HG02885 (cell line): ENCODE results near the gene PIRT.
"Not testable (repeated sequence)": the region's sequence is repeated elsewhere in the genome, so short reads cannot be mapped to it uniquely, and the experiment has no call there.

Experiments used
- ATAC-seq: cut with Tn5 transposase; IDR thresholded peaks from one replicate; pipeline ENCODE4 v1.9.1; 2021; ENCODE audit warnings: mild to moderate bottlenecking; ENCODE audit not compliant: unreplicated experiment, poor library complexity

PIRT gene

GRCh38 chr17:10837921-10838320 is at the start of gene PIRT:
Gene PIRT (minus strand): TSS chr17:10838087. CDS start chr17:10825645, 12,442 bp downstream.
- no peak for ATAC-seq

DNA sequence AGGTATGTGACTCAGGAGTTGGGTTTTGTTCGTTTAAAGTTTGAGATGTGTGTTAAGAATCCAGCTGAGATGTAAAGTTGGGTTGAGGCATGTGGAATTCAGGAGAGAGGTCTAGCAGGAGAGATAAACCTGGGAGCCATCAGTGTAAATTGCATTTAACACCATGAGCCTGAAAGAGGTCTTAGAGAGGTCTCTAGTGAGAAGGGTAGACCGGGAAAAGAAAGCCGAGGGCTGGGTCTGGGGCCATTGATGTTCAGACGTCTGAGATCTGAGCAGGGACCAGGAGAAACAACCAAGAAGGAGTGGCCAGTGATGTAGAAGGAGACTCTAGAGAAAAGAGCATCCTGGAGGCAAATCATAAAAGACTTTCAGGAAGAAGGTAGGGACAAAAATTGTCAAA is 44.1 kb upstream of the PIRT start:
- ATAC-seq, result no peak

DNA sequence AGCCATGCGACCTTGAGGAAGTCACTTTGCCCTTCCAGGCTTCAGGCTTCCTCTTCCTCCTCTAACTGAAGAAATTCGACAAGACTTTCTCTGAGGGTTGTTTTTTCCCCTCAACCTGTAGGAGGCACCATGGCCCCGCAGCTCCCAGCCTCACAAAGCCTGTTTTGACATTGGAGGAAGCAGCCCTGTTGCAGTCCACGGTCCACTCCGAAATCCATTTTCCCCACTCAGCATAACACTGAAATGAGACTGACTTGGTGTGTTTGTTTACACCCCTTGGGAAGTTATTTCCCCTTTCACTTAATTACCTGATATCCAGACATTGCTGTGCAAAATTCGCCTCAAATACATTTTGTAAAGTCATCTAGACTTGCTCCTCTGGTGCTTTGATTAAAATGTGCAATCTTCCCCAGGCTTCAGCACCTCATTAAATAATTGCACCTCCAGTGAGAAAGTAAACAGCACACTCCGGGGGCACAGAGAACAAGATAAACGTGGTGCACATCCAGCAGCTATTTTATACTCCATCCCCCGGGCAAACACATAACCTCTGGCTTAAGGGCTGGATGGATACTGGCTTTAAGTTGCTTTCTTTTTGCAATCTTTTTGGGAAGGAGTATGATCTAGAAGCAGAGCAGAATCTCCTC is 41.4 kb upstream of the PIRT start:
- ATAC-seq, result no peak

DNA sequence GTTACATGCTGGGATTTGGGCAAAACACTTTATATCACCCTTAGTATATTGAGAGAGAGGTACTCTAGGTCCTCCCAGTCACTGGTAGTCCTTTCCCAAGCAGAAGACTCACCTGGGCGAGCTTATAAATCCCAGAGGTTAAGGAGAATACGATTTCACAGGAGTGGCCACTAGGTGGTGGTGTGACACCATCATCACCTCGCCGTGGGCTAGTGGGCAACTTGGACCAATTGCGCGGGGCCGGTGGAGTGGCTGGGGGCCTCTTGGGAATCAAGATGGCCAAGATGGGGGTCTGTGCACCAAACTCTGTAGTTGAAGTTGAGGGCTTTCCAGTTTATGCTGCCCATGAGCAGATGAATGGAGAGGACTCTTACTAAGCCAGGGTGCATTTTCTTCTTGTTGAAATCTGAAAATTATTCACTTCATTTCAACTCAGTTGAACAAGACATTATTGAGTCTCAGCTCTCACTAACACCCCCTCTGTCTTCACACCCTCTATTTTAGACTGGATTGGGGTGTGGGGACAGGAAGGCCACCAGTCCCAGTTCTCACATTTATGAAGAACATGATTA is 38.2 kb upstream of the PIRT start:
- peak; percentile 57 for ATAC-seq

GRCh38 chr17:10875430-10875851 is 37.6 kb upstream of the PIRT start:
- no peak for ATAC-seq

DNA sequence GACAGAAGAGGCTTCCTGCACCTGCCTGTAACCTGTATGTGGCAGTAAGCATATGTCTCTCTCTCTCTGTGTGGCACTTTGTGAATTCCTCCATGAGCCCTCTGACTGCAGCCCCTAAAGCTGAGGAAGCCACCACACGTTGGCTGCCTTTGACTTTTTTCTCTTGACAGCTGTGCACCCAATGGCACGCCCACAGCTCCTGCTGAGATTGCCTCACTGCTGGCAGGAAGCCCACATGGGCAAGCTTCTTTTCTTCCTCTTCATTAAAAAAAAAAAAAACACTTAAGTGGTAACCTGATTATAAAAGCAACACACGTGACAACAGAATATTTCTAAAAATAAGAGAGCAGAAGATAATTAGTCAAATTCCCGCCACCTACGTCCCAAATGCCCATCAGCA is 34.0 kb upstream of the PIRT start:
- no peak for ATAC-seq

DNA sequence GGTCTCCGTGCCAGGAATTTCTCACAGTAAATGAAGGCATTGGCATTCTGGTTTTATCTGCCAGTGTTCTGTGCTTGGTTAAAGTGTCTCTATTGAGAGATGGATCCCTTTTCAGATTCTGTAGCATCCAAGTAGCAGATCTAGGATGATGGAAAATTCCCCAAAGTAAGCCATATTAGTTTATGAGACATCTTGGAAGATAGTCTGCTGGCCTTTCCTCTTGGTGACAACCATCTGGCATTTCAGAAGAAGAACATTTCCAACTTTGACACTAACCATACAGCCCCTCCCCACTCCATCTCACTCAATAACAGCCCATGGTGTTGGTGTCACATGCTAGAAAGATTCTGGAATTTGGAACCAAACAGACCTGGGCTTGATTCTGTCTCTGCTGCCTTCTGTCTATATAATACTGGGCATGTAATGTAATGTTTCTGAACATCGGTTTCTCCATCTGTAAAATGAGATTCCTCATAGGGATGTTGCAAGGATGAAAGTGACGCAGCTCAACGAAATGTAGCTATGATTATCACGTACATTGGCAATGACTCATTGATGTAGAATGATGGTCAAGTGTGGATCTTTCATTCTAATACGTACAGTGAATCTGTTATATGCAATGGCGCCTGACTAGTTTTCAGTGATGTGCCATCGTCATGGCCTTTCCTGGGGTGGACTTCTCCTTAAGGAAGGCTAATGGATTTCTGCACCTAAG is 32.6 kb upstream of the PIRT start:
- no peak for ATAC-seq

- ATAC-seq, result not testable (repeated sequence)
Observed at GRCh38 chr17:10868744-10869143, 30.9 kb upstream of the PIRT start.

- ATAC-seq, result no peak
Observed at GRCh38 chr17:10859051-10859450, 21.2 kb upstream of the PIRT start.

- ATAC-seq, result no peak
Observed at GRCh38 chr17:10857976-10858375, 20.1 kb upstream of the PIRT start.

GRCh38 chr17:10846636-10847035 is 8.7 kb upstream of the PIRT start:
- ATAC-seq, result not testable (repeated sequence)

DNA sequence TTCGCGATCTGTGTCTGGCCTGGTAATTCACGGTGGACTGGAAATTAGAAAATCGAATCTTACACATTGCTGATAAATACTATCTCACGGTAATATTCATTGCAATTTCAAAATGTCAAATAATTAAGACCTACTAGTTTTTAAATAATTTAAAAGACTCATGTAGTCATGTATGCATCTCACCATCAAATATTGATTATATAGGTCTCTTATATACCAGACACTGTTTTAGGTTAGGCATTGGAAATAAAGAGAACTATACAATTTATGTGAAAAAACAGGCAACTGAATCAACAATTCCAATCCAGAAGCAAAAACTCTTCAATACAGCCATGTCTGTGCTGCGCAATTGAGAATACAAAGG is 7.5 kb upstream of the PIRT start:
- no peak for ATAC-seq

- peak; percentile 84 for ATAC-seq
Observed at GRCh38 chr17:10844621-10845387, 6.9 kb upstream of the PIRT start.

DNA sequence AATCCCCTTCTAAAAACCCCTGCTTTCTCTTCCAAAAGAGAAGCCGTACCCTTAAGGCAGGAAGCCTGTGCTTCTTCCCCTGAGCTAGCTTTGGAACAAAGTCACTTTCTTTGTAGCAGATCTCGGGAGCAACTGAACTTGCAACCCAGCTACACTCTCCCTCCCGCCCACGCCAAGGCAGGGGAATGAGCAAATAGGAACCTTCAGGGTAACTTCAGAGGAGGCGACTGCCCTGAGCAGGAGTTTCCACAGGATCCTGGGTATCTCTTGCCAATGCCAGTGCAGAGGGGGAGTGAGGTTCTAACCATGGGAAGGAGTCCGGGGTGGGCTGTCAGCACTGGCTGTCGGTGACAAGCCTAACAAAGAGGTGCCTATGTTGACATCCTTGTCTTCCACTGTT is 5.9 kb upstream of the PIRT start:
- ATAC-seq, result no peak

- ATAC-seq, result no peak
Observed at GRCh38 chr17:10842658-10843057, 4.8 kb upstream of the PIRT start.

- no peak for ATAC-seq
Observed at GRCh38 chr17:10838682-10839081, 795 bp upstream of the PIRT start.

DNA sequence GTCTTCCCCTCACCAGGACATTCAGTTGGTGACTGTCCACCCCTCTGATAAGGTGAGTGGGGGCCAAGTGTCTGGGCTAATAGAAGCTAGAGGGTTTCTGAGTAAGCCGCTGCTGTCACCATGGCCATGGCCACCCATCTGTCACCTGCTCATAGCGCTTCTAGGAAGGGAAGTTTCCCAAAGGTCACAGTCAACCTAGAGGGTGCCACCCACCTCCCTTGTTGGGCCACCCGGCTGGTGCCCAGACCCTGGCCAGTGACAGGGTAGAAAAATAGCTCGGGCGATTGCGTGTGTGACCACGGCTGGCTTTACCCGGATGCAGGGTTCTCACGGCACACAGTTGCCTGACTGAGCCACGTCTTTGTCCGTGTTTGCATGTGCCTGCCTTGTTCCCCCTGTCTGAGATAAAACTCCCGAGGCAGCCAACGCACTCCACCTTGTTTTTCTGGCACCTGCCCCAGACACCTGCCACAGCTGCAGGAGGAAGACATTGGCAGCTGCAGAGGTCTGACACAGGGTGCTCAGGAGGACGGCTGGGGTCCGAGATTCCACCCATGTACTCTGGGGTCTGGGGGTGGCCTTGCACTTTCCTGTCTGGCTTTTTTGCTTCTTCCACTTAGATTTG is 809 bp downstream of the PIRT start:
- ATAC-seq, result no peak

DNA sequence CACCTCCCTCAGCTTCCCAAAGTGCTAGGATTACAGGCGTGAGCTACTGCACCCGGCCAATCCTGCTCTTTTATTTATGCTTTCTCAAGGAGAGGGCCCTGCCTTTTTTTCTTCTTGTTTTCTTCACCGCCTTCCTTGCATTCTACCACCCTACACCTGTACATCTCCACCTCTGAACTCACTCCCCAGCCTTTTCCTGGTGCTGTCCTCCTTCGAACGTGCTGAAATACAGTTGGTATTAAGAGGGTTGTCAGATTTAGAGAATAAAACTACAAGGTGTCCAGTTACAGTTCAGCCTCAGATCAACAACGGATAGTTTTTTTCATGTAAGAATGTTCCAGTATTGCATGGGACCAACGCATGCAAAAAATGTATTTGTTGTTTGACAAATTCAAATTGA is 1.7 kb downstream of the PIRT start:
- no peak for ATAC-seq

DNA sequence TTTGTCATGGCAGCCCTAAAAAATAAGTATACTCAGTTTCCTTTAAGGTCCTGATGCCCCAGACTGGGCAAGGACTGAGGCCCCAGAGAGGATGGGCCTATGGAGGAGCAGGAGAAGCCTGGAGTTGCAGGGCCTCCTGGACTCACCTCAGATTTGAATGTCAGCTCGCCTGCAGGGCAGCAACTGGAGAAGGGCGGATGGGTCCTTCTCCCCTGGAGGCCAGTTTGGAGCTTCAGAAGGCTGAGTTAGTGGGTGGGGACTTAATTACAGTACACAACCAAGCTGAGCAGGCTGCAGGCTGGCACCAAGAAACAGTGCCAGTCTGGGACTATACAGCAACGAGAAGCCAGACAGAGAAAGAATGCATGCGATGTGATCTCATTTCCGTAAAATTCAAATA is 6.2 kb downstream of the PIRT start:
- ATAC-seq, result no peak

GRCh38 chr17:10827898-10828552 is 9.9 kb downstream of the PIRT start:
- ATAC-seq, result no peak
